GM12878 (cell line): ENCODE results near the gene AP1B1. TPM values are rescaled to one million over a fixed set of nuclear protein-coding genes. Genes with fewer than 3 reads are reported as not detected.

Experiments
- ATAC-seq: fragments of 200-7000 bp; cut with Tn5 transposase; 3 replicates; pipeline ENCODE4 v1.9.1; 2020; ENCODE audit warnings: mild to moderate bottlenecking, moderate library complexity
- BruUV-seq: library from RNA; stranded (reverse); fragments of 400-500 nt; replicated peaks from 2 replicates; lab custom pipeline; 2021; lab: Mats Ljungman, UMichigan
- CTCF ChIA-PET: fragments of 300-600 bp; sonication (Branson Sonifier 250); formaldehyde crosslinking; extraction: SDS; loops from one replicate; lab custom pipeline; 2021; ENCODE audit warnings: inconsistent platforms; lab: Yijun Ruan, JAX
- POLR2A ChIA-PET: fragments of 350-600 bp; formaldehyde crosslinking; extraction: SDS; loops from one replicate; lab custom pipeline; 2021; ENCODE audit warnings: inconsistent platforms; lab: Charles Lee
- RAD21 ChIA-PET: fragments of 300-600 bp; sonication (Branson Sonifier 250); formaldehyde crosslinking; loops from one replicate; lab custom pipeline; 2023; ENCODE audit warnings: antibody characterized with exemption; ENCODE audit not compliant: unreplicated experiment; lab: Charles Lee
- SMC1A ChIA-PET: fragments of 300-600 bp; sonication (Branson Sonifier 250); formaldehyde crosslinking; loops from one replicate; lab custom pipeline; 2023; ENCODE audit not compliant: unreplicated experiment, uncharacterized antibody; lab: Charles Lee
- DNase-seq: peaks from one replicate; pipeline ENCODE4 v3.0.0-alpha.2; 2011; ENCODE audit warnings: low read depth, low spot score
- FAIRE-seq: peaks from 3 replicates; lab custom pipeline; 2011; peaks lifted over from hg19 to GRCh38; lab: Jason Lieb, UNC
- H2AFZ ChIP-seq: 2 replicates; pipeline ENCODE4 v1.6.0; 2011; ENCODE audit warnings: low read depth, low read length, control low read depth; ENCODE audit not compliant: control insufficient read depth
- H3K27ac ChIP-seq: 2 replicates; pipeline ENCODE4 v1.5.1; 2011; ENCODE audit warnings: control low read depth; ENCODE audit not compliant: control insufficient read depth, insufficient read depth
- H3K27me3 ChIP-seq, 2 experiments: replicated peaks in 1 of 2; 2 replicates each; pipeline versions ENCODE4 v1.6.0 to v1.6.1; 2011; ENCODE audit warnings: low read length in 1 of 2; ENCODE audit not compliant: control insufficient read depth in 2 of 2, insufficient read depth in 2 of 2
- H3K36me3 ChIP-seq, 2 experiments: 2 replicates each; pipeline ENCODE4 v1.5.1; 2011; ENCODE audit warnings: low read length in 1 of 2; ENCODE audit not compliant: control insufficient read depth in 2 of 2, insufficient read depth in 2 of 2
- H3K4me1 ChIP-seq: 2 replicates; pipeline ENCODE4 v1.6.1; 2011; ENCODE audit warnings: mild to moderate bottlenecking, low read length, moderate library complexity, mixed read lengths; ENCODE audit not compliant: control insufficient read depth, insufficient read depth
- H3K4me2 ChIP-seq: 2 replicates; pipeline ENCODE4 v1.6.0; 2011; ENCODE audit warnings: control low read depth; ENCODE audit not compliant: control insufficient read depth, insufficient read depth
- H3K4me3 ChIP-seq: fragments of 200-600 bp; sonication (generic); 2 replicates; pipeline ENCODE4 v1.5.1; 2016
- H3K79me2 ChIP-seq: 2 replicates; pipeline ENCODE4 v1.6.0; 2011; ENCODE audit warnings: low read length; ENCODE audit not compliant: control insufficient read depth, insufficient read depth
- H3K9ac ChIP-seq: 2 replicates; pipeline ENCODE4 v1.8.0; 2011; ENCODE audit warnings: low read length, control low read depth, mixed read lengths; ENCODE audit not compliant: control insufficient read depth, insufficient read depth
- H3K9me3 ChIP-seq: replicated peaks from 3 replicates; pipeline ENCODE4 v1.5.1; 2011; ENCODE audit warnings: mild to moderate bottlenecking, low read length; ENCODE audit not compliant: control insufficient read depth, insufficient read depth
- H4K20me1 ChIP-seq: 2 replicates; pipeline ENCODE4 v1.6.0; 2011; ENCODE audit not compliant: control insufficient read depth, insufficient read depth
- ATF3 ChIP-seq: IDR thresholded peaks from 2 replicates; pipeline ENCODE4 v1.6.1; 2011; ENCODE audit warnings: low read depth, mild to moderate bottlenecking, low read length, moderate library complexity, borderline replicate concordance; ENCODE audit errors: extremely low read depth
- CBX5 ChIP-seq: sonication (generic); IDR thresholded peaks from 2 replicates; pipeline ENCODE4 v1.6.1; 2016; ENCODE audit warnings: low read depth, moderate library complexity, mild to moderate bottlenecking, inconsistent platforms
- CHD4 ChIP-seq: fragments of 200-600 bp; sonication (generic); IDR thresholded peaks from 2 replicates; pipeline ENCODE4 v1.6.1; 2016; ENCODE audit warnings: mild to moderate bottlenecking
- ELK1 ChIP-seq: IDR thresholded peaks from 2 replicates; pipeline ENCODE4 v1.6.1; 2012; ENCODE audit warnings: low read depth, low read length, improper control_type of control experiment
- GATAD2B ChIP-seq: fragments of 450-650 bp; conservative IDR thresholded peaks from 2 replicates; pipeline ENCODE4 v1.6.1; 2017; ENCODE audit warnings: low read depth, mild to moderate bottlenecking, moderate library complexity
- JUNB ChIP-seq: IDR thresholded peaks from 2 replicates; pipeline ENCODE4 v1.6.1; 2016; ENCODE audit warnings: antibody characterized with exemption, mild to moderate bottlenecking
- MXI1 ChIP-seq: fragments of 150-350 bp; IDR thresholded peaks from 2 replicates; pipeline ENCODE4 v1.6.1; 2011; ENCODE audit warnings: low read depth, mild to moderate bottlenecking, inconsistent platforms, low read length, improper control_type of control experiment
- NFYB ChIP-seq: IDR thresholded peaks from 2 replicates; pipeline ENCODE4 v1.6.1; 2011; ENCODE audit warnings: low read depth, mild to moderate bottlenecking, low read length, improper control_type of control experiment, moderate library complexity; ENCODE audit not compliant: insufficient read depth
- NR2C2 ChIP-seq: IDR thresholded peaks from 2 replicates; pipeline ENCODE4 v1.6.1; 2011; ENCODE audit warnings: borderline replicate concordance, low read depth; ENCODE audit not compliant: control insufficient read depth, insufficient read length
- NR2F1 ChIP-seq: fragments of 450-650 bp; conservative IDR thresholded peaks from 2 replicates; pipeline ENCODE4 v1.6.1; 2017; ENCODE audit warnings: mild to moderate bottlenecking
- RBBP5 ChIP-seq: fragments of 200-600 bp; sonication (generic); conservative IDR thresholded peaks from 2 replicates; pipeline ENCODE4 v1.6.1; 2016
- RELA ChIP-seq: fragments of 450-650 bp; IDR thresholded peaks from 2 replicates; pipeline ENCODE4 v1.8.0; 2014; ENCODE audit warnings: borderline replicate concordance; ENCODE audit not compliant: partially characterized antibody
- RFX5 ChIP-seq: IDR thresholded peaks from 2 replicates; pipeline ENCODE4 v1.6.1; 2011; ENCODE audit warnings: low read depth, low read length, improper control_type of control experiment
- SIX5 ChIP-seq: IDR thresholded peaks from 2 replicates; pipeline ENCODE4 v1.6.1; 2011; ENCODE audit warnings: mild to moderate bottlenecking, low read depth, low read length, moderate library complexity; ENCODE audit not compliant: severe bottlenecking
- STAT1 ChIP-seq: fragments of 450-650 bp; conservative IDR thresholded peaks from 2 replicates; pipeline ENCODE4 v1.6.1; 2014; ENCODE audit warnings: antibody characterized with exemption, mild to moderate bottlenecking
- SUZ12 ChIP-seq: fragments of 200-600 bp; sonication (generic); IDR thresholded peaks from one replicate; pipeline ENCODE4 v1.6.1; 2018; ENCODE audit warnings: antibody characterized with exemption, mild to moderate bottlenecking; ENCODE audit not compliant: unreplicated experiment
- TBL1XR1 ChIP-seq: IDR thresholded peaks from 2 replicates; pipeline ENCODE4 v1.6.1; 2012; ENCODE audit warnings: low read depth, low read length, improper control_type of control experiment
- USF1 ChIP-seq: IDR thresholded peaks from 2 replicates; pipeline ENCODE4 v1.6.1; 2011; ENCODE audit warnings: borderline replicate concordance, low read depth, mild to moderate bottlenecking, moderate library complexity, mixed read lengths, low read length; ENCODE audit not compliant: insufficient read depth; ENCODE audit errors: extremely low read length
- ZNF217 ChIP-seq: fragments of 450-650 bp; IDR thresholded peaks from 2 replicates; pipeline ENCODE4 v1.6.1; 2017; ENCODE audit warnings: antibody characterized with exemption, mild to moderate bottlenecking
- ZNF24 ChIP-seq: fragments of 450-650 bp; IDR thresholded peaks from 2 replicates; pipeline ENCODE4 v1.6.1; 2017; ENCODE audit warnings: antibody characterized with exemption, mild to moderate bottlenecking
- ZSCAN29 ChIP-seq: fragments of 450-650 bp; IDR thresholded peaks from 2 replicates; pipeline ENCODE4 v1.6.1; 2017; ENCODE audit warnings: mild to moderate bottlenecking, moderate library complexity
- ZZZ3 ChIP-seq: IDR thresholded peaks from 2 replicates; pipeline ENCODE4 v1.6.1; 2011; ENCODE audit warnings: low read depth; ENCODE audit not compliant: control insufficient read depth, insufficient read length
- WGBS: methylation state at CpG from one replicate; pipeline ENCODE4 v1.1.6; 2016; ENCODE audit warnings: low lambda C conversion rate; ENCODE audit not compliant: insufficient replicate concordance, insufficient coverage; ENCODE audit errors: missing lambda C conversion rate; 5-methylcytosine and 5-hydroxymethylcytosine counted together
- in situ Hi-C: fragments of 300-500 bp; cut with MboI; formaldehyde crosslinking; loops from 9 replicates; pipeline ENCODE4 v1.14.3; 2018; ENCODE audit warnings: mixed read lengths
- intact Hi-C: fragments of 100-400 bp; cut with micrococcal nuclease; formaldehyde crosslinking; loops from one replicate; pipeline ENCODE4 v1.14.2; 2022; ENCODE audit not compliant: unreplicated experiment
- polyA plus RNA-seq, 11 experiments: library from polyadenylated mRNA; depleted of rRNA in 4 of 11; unstranded in 6 of 11; stranded (reverse) in 5 of 11; fragments of >200 nt; fragmentation: Nextera tagmentation in 4 of 11; fragmentation: Illumina TruSeq in 1 of 11; extraction: Ambion mirVana in 4 of 11; extraction: Trizol in 1 of 11; gene quantifications; 1 replicate in 1 of 11; 2 replicates in 10 of 11; pipeline versions ENCODE4 v1.2.1 to v1.2.3, GENCODE V29; 2011 to 2016; ENCODE audit warnings: inconsistent platforms in 2 of 11, missing spikeins in 2 of 11, low read depth in 1 of 11
- total RNA-seq, 4 experiments: library from RNA; depleted of rRNA in 3 of 4; stranded (reverse); fragments of >200 nt in 3 of 4; fragmentation: Illumina TruSeq in 1 of 4; extraction: Trizol in 1 of 4; gene quantifications; 2 replicates each; pipeline versions ENCODE4 v1.2.1 to v1.2.3, GENCODE V29; 2013 to 2021

Gene AP1B1
- total and polyA plus RNA-seq, 10 of the 15 experiments (the other 5 are each of a cell fraction or from before 2014, with no cell fraction given) = 2.1 to 98.6 (median 57.8) TPM

GRCh38 chr22:29335656-29336055 is 52.7 kb downstream of the AP1B1 start (continued):
- TF ChIP-seq NR2F1 (no peak), ATF3 (no peak)

- POLR2A ChIA-PET = interaction anchor here (0.6 kb wide), 1 partner anchor 476 kb away, joined by 3 read pairs; no protein-coding TSS in a partner anchor
- SMC1A ChIA-PET = no interaction called here
- RAD21 ChIA-PET = no interaction called here
Observed at GRCh38 chr22:29334696-29335344, 53.5 kb downstream of the AP1B1 start.

More at GRCh38 chr22:29334696-29335344, 53.5 kb downstream of the AP1B1 start:
- ATAC-seq (no peak), FAIRE-seq (no peak), DNase-seq (no peak)
- Histone ChIP-seq H3K9me3 (no peaks in the 10 kb centered on the region), H3K27me3 (no peaks in the 10 kb centered on the region), H4K20me1 (no peaks in the 10 kb centered on the region), H2AFZ (no peak overlapping the region), H3K4me1 (no peaks in the 10 kb centered on the region), H3K4me2 (no peak overlapping the region), H3K36me3 (peaks cover 19 to 50% of the 10 kb centered on the region in 2 experiments), H3K79me2 (no peaks in the 10 kb centered on the region), H3K27ac (no peak overlapping the region), H3K9ac (no peak overlapping the region), H3K4me3 (no peak overlapping the region)
- intact Hi-C loops (no loop called here), in situ Hi-C loops (no loop called here)
- WGBS = 86% methylated on average over 12 of the region's 12 CpGs
- no TSS peak for BruUV-seq
- CTCF ChIA-PET = no interaction called here
- TF ChIP-seq ELK1 (no peak), TBL1XR1 (no peak), STAT1 (no peak), GATAD2B (no peak), ZZZ3 (no peak), RFX5 (no peak), MXI1 (no peak), ZNF217 (no peak), ZNF24 (no peak), RELA (no peak), CHD4 (no peak), SUZ12 (no peak), USF1 (no peak), SIX5 (no peak), NR2C2 (no peak), RBBP5 (no peak), NFYB (no peak), ZSCAN29 (no peak), JUNB (no peak), CBX5 (no peak)
